ENCODE measurements around the gene KIAA1217.

KIAA1217 gene, protein sequence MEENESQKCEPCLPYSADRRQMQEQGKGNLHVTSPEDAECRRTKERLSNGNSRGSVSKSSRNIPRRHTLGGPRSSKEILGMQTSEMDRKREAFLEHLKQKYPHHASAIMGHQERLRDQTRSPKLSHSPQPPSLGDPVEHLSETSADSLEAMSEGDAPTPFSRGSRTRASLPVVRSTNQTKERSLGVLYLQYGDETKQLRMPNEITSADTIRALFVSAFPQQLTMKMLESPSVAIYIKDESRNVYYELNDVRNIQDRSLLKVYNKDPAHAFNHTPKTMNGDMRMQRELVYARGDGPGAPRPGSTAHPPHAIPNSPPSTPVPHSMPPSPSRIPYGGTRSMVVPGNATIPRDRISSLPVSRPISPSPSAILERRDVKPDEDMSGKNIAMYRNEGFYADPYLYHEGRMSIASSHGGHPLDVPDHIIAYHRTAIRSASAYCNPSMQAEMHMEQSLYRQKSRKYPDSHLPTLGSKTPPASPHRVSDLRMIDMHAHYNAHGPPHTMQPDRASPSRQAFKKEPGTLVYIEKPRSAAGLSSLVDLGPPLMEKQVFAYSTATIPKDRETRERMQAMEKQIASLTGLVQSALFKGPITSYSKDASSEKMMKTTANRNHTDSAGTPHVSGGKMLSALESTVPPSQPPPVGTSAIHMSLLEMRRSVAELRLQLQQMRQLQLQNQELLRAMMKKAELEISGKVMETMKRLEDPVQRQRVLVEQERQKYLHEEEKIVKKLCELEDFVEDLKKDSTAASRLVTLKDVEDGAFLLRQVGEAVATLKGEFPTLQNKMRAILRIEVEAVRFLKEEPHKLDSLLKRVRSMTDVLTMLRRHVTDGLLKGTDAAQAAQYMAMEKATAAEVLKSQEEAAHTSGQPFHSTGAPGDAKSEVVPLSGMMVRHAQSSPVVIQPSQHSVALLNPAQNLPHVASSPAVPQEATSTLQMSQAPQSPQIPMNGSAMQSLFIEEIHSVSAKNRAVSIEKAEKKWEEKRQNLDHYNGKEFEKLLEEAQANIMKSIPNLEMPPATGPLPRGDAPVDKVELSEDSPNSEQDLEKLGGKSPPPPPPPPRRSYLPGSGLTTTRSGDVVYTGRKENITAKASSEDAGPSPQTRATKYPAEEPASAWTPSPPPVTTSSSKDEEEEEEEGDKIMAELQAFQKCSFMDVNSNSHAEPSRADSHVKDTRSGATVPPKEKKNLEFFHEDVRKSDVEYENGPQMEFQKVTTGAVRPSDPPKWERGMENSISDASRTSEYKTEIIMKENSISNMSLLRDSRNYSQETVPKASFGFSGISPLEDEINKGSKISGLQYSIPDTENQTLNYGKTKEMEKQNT (N-terminal part only)

DNA sequence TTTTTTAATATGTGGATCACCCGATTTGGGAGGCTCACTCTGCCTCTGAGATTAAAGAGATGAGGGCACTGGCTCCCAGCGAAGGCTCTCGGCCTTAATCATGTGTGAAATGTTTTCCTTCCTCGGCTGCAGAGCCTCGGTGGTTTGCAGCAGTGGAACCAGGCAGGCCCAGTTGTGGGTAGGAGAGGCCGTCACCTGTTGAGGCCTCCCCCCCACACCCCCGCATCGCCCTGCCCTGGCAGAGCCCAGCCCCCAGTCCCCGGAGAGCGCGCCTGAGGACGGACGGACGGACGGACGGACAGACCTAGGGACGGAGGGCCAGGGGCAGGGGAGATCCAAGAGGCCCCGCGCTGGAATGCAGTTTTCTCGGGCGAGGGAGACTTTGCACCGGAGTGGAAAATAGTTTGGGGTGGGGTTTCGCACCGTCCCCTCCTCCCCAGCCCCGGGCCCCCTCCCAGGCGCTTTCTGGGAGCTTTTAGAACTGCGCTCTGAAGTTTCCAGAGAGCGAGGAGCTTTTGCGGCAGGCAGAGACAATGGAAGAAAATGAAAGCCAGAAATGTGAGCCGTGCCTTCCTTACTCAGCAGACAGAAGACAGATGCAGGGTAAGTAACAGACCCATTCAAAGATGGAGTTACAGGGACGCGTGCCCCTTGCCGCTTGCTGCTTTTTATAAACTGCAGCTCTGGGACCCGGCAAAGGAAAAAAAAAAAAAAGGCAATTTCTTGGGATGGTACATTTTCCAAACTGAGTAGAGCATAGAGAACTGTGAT, at the start of gene KIAA1217:
Gene KIAA1217, plus strand, starts transcription at position 478 of the 771 bp plus-strand sequence. Its CDS starts 56 bp downstream, at position 534.
- Histone ChIP-seq H3K36me3 (no peaks in the 10 kb centered on the region), H3K4me3 (peak within 1 kb of the TSS; percentile 51 to 59), H3K27ac (peak within 1 kb of the TSS; percentile 38 to 56), H3K4me1 (peaks cover 0 to 30% (median 14%) of the 10 kb centered on the region in 4 donors), H3K9me3 (no peaks in the 10 kb centered on the region), H3K27me3 (no peaks in the 10 kb centered on the region)
- DNase-seq, result no peak
- no peak for TF ChIP-seq CTCF (IDR thresholded peaks at IDR 0.05)
- intact Hi-C loops (cut with DNase I; ENCODE audit: low total_unique reads), result no loop called here

DNA sequence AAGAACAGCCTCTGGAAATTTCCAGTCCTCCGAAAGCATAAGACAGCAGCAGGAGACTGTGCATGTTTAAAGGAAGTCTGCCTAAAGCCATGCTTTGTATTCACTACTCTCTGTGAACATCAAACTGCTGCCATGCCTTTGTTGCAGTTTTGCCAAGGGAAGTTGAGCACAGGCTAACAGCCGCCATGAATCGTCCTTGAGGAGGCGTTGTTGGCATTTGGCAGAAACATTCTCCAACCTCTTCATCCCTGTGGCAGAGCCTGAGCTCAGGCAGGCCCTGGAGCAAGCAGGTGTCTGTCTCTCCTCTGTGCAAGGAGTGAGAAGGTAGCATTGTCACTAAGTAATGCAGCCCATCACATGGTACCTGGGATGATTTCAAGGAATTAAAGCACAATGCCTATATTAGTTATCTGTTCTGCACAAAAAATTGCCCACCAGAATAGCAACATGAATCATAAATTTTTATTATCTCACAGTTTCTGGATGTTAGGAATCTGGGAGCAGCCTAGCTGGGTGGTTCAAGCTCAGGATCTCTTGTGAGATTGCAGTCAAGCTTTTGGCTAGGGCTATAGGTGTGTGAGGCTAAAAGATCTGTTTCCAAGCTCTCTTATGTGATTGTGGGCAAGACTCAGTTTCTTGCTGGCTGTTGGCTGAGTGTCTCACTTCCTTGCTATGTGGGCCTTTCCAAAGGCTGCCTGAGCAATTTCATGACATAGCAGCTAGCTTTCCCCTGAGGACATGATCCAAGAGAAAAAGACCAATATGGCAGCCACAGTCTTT, 46.5 kb upstream of the KIAA1217 start:
- Histone ChIP-seq H3K4me1 (no peaks in the 10 kb centered on the region), H3K9me3 (peaks cover 0 to 9% (median 0%) of the 10 kb centered on the region in 3 donors), H3K27ac (no peak overlapping the region), H3K4me3 (no peak overlapping the region), H3K27me3 (no peaks in the 10 kb centered on the region), H3K36me3 (no peaks in the 10 kb centered on the region)
- TF ChIP-seq CTCF (IDR thresholded peaks at IDR 0.05), result no peak
- DNase-seq, result no peak
- intact Hi-C loops (cut with DNase I; ENCODE audit: low total_unique reads), result no loop called here

GRCh38 chr10:24163485-24163884, 45.5 kb upstream of the KIAA1217 start:
- Histone ChIP-seq H3K36me3 (no peaks in the 10 kb centered on the region), H3K9me3 (no peaks in the 10 kb centered on the region), H3K4me3 (no peak overlapping the region), H3K4me1 (no peaks in the 10 kb centered on the region), H3K27me3 (no peaks in the 10 kb centered on the region), H3K27ac (no peak overlapping the region)
- DNase-seq, result no peak
- intact Hi-C loops (cut with DNase I; ENCODE audit: low total_unique reads), result no loop called here
- no peak for TF ChIP-seq CTCF (IDR thresholded peaks at IDR 0.05)

DNA sequence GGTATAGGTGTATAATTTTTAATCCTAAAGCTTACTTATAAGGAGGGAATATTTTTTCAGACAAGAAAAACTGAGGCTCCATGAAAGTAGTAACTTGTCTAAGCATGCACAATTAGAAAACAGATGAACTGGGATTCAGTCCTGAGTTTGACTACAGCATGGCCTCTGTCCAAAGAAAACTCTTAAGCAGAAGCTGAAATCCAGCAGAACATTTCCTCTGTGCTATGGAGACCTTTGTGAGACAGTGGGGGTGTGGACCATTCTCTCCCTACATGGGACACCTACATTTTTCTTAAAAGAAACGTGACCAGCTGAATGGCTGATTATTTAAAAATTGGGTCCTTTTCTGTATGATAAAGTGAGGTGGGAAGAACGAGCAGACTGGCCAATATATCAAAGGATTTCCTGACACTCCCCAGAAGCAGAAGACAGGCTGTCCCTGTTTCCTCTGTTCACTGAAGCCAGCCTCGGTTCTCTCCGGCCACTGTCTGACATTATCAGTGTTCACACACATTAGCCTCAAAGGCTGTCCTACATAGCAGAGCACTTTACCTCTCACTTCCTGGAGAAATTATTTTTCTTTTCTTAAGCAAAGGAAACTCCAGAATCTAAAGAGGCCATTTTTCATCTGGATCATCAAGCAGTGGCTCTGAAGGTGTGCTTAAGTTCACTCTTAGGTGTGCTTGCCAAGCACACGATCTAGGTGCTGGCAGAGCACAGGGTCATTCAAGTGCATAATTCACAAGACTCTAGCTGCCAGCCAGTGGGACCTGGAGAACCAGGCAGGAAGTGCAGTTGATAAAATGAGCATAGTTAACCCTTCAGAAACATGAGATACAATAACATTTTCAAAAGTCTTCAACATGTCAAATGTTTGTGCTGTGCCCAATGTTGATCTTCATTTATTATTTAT, 40.4 kb upstream of the KIAA1217 start:
- no peak for TF ChIP-seq CTCF (IDR thresholded peaks at IDR 0.05)
- Histone ChIP-seq H3K4me1 (no peaks in the 10 kb centered on the region), H3K27me3 (no peaks in the 10 kb centered on the region), H3K27ac (no peak overlapping the region), H3K9me3 (no peaks in the 10 kb centered on the region), H3K4me3 (no peak overlapping the region), H3K36me3 (no peaks in the 10 kb centered on the region)
- intact Hi-C loops (cut with DNase I; ENCODE audit: low total_unique reads), result no loop called here
- DNase-seq, result no peak

Measured in tibial artery (tissue), 4 donors.